ENCODE results near the gene ITGA2.
A peak's percentile ranks its signal among the peaks of the same experiment; 100 is the strongest.

ITGA2 gene

DNA sequence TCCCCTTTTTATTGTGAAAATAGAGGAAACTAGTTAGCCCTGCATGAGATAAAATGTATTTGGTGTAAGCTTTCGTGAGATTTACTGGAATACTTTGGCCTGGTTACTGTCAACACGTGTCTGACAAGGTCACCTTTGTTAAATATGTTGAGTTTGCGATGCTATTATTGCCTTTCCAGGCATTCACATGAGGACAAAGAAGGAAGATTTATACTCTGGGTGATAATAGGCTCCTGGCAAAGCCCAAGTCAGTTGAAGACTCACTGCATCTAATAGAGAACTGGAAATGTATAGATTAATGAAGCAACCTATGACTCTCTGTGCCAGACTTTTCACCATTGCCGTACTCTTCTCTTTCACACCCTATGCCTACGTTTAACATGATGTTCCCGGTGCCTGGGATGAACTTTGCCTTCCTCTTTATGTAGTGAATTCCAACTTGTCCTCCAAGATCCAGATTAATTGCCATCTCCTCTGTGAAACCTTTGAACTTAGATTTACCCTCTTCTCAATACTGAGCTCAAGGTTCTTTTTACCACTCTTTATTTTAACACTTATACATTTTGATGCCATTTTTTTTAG is 33.9 kb downstream of the ITGA2 start:
- DNase-seq: no peak

DNA sequence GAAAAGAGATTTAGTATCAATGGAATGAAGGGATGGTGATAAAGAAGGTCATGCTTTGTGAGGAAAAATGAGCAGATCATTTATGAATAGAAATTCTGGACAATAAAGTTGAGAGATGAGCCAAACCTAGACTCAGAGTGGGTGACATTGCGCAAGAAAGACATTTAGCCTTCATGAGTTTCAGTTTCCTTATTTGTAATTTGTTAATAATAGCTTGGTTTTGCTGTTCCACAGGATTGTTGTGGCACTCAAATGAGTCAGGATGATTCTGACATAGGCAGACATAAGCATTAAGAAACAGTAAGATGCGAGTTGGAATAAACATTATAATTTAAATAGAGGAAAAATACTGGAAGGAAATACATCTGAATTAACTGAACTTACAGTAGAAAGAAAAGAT is 34.8 kb downstream of the ITGA2 start:
- DNase-seq: no peak

DNA sequence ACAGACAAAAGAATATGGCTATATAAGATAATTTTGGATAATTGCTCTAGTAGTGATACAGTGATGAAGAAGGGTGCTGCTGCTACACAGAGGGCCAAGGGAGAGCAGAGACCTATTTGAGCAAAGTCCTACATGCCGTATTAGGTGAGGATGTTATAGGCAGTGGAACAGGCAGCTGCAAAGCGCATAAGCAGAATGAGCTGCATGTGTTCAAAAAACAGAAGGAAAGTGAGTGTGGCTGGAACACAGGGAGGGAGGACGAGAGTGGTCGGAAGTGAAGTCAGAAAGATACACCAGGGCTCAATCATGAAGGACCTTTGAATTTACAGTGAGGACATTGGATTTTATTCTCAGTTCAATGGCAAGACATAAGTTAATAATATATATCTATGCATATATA is 35.4 kb downstream of the ITGA2 start:
- peak in 1 of 2 donors; percentile 13 for DNase-seq

DNA sequence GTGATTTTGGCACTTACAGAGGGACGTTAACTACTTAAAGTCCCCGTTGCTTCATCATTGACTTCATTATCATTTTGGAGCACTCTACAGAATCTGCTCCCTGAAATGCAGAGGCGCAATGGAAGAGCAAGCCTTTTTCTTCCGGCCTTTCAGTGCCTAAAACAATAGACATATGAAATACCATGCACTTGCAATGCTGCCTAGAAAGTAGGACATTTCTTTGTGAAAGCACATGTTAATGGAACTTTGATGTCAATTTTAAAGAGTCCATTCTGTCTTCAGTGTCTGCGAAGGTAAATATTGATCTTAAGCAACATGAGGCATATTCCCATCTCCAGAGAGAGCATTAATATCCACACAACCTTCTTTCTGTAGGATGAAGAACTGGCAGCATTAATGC is 36.3 kb downstream of the ITGA2 start:
- peak in 1 of 2 donors; percentile 26 for DNase-seq

DNA sequence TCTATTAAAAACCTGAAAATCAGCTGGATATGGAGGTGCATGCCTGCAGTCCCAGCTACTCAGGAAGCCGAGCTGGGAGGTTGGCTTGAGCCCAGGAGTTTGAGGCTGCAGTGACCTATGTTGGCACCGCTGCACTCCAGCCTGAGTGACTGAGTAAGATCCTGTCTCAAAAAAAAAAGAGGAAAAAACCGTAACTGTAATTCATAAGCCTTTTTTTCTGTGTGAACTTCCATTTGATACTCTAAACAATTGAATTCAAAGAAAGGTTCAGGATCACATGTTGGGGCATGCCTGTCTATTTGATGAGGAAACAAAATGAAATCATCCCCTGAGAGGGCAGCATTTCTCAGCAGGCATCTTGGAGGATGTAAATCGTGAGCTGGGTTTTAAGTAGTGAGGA is 38.8 kb downstream of the ITGA2 start:
- no peak for DNase-seq

DNA sequence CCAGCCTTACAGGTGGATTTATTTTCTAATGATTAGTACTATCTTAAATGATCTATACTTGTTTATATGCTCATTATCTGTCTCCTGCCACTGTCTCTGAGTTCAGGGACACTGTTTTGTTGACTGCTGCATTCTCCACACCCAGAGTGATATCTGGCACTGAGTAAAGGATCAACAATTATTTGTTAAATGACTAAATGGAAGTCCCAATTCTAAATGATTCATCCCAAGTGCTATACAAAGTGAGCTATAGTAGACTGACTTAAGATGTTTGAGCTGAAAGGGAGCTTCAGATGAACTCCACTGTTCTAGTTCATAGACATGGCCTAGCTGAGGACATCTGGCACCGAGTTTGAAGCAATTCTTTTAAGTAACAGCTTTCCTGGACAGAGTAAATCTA is 40.5 kb downstream of the ITGA2 start:
- DNase-seq: no peak

DNA sequence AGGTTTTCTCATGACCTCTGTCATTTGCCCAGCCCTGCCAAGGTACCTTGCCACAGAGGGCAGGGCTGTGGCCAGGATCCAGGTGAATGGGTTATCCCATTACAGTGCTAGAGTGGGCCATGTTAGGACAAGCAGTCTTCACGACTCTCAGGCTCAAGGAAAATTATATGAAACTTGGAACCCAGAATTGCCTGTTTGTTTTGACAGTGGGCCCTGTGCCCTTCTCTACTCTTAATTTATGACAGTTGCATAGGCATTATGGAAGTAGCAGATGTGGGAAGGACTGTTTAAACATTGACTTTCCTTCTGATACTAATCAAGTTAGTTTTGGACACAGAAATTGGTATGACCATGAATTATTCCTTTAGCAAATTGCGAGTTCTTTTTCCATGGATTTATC is 41.7 kb downstream of the ITGA2 start:
- DNase-seq: no peak

DNA sequence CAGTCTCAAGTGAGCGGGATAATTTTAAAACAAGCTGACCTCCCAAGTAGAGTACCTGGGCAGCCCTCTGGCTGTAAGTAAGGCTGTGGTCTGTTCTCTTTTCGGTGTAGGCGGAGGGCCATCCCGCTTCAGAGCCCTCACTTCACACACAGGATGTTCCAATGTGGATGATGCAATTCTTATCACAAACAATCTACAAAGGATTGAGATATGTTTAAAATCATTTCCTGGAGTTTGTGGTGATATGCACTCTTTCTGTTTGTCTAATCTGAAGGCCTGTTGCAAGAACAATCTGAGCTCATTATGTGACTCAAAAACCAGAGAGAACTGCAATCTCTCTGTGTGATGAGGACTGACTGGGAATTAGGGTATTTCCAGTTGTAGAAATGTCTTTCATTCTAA is 42.5 kb downstream of the ITGA2 start:
- DNase-seq: no peak

DNA sequence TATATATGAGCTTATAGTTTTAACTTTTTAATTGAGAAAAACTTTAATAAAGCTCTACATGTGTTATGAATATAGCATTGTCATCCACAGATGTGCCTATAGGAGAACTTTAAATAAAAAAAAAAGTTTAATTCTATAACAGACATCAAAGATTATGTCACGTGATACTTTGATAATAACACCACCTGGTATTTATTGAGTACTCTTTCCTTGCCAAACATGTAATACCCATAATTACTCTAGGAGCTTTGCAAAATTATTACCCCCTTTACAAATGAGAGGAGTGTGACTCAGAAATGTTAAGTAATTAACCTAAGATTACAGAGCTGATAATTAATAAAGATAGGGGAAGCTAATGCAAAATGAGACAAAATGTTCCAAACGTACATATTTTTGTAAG is 43.0 kb downstream of the ITGA2 start:
- no peak for DNase-seq

DNA sequence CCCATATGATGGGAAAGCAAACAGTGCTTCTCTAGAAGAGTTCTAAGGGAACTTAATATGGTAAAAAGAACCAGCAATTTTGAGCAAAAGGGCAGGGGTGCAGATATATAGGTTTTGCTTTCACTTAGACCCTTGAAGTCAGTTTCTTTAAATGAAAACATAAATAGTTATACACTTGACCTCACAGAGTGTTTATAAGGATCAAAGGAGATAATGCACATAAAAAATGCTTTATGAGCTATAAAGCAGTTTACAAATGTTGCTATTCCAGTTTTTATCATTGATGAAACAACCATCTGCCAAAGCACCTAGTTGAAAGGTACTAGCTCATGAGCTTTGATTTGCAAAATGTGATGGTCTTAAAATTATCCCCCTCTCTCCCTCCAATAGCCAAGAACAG is 45.7 kb downstream of the ITGA2 start:
- no peak for DNase-seq

DNA sequence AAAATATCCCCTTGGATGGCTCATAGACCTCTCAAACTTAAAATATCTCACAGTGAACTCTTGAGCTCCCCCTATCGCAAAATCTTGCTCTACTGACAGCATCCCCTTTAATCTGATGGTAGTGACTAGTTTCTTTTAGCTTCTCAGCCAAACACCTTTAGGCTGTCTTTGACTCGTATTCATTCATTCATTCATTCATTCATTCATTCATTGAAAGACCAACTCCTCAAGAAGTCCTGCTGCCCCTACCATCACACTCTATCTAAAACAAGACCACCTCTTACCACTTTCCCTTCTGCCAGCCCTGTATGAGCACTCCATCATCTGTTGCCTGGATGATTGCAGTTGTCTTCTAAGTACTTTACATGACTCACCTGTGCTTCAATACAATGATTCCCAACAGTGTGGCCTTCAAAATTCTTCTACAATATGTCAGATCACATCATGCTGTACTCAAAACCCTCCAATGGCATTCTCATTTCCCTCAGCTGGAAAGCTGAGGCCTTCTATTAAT is 46.8 kb downstream of the ITGA2 start:
- no peak for DNase-seq

DNA sequence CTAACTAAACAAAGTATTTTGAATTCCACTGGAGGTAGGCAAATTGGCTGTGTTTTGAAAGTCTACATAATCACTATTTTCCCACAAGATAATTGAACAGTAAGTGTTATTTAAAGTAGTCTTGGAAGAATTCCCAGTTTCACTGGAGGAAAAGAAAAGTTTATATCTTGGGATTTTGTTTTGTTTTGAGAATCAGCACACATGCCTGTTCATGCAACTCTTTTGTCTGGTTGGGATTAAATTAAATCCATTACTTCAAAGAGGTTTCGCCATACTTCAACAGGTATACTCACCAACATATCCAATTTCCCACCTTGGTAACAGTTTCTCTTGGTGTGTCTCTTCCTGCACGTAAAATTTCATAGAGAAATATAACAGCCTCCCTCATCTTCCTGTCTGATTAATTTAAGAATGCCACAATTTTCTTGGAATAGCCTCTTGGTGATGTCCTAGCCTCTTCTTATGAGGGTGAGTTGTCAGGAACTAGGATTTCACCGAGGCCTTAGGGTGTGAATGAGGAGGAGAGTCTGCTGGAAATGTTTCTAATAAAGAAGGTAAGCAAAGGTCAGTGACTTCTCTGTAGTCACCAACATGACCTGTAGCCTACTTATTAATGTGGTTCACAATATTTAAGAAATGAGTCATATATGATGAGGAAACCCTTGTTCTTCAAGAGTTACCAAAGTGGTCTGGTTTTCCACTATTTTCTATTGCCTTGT is 48.1 kb downstream of the ITGA2 start:
- no peak for DNase-seq

DNA sequence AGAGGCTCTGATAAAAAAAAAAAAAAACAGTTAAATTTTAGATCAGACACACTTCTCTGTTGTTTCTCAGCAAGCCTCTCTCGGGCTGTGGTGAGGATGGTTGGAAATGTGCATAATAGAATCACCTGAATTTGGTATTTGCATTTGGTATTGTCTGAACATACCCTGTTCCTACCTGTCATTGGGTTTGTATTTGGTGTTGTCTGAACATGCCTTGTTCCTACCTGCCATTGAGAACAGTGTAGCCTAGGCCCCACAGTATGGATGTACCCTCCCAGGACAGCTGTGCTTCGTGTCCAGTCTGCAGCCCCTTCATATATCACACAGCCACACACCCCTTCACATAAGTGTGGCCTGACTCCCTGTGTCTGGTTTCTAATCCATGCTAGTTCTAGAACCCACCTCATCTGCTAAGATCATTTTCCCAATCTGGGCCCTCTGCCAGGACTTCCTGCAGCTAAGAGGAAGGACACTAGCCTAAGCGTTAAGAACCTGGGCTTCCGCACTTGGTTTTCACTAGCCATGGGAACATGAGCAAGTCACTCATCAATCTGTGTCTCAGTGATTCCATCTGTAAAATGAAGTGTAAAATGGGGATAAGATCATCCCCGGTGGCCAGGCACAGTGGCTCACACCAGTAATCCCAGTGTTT is 49.2 kb downstream of the ITGA2 start:
- no peak for DNase-seq

DNA sequence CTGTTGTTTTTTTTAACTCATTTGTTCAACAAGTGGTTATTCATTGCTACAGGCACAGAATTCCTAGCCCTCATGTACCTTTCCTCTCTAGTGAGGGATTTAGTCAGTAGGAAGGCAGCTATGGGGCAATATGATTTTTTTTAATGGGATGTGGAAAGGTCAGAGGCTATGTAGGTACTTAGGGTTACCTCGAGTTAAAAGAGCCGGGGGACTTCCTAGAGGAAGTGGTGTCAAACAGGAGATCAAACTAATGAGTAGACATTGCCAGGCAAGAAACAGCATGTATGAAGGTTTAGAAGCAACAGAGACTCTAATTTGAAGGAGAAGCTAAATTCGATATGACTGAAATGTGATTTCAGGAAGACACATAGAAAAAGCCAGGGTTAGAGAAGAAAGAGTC is 50.7 kb downstream of the ITGA2 start:
- no peak for DNase-seq

DNA sequence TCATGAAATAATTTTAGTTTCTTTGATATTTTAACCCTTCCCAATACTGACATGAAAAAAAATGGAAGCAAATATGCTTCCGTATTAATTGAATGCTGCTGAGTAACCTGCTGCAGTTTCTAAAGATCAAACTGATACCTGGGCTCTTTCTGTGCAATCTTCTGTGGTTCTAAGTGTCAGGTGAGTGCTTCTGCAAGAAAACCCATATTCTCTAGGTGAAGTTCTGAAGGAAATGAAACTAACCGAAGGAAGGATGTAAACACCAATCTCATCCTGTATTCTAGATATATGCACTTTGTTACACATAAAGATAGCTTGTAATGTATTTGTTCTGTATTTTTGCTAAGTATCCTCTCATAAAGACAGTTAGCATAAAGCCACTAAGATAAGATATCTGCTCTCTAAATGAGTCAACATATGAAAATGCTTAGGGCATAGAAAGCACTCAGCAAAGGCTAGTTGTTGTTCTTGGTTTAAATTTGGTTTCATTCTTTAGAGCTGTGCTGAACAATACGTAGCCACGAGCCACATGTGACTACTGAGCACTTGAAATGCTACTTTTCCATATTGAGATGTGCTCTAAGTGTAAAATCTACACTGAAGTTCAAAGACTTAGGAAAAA is 52.0 kb downstream of the ITGA2 start:
- no peak for DNase-seq

DNA sequence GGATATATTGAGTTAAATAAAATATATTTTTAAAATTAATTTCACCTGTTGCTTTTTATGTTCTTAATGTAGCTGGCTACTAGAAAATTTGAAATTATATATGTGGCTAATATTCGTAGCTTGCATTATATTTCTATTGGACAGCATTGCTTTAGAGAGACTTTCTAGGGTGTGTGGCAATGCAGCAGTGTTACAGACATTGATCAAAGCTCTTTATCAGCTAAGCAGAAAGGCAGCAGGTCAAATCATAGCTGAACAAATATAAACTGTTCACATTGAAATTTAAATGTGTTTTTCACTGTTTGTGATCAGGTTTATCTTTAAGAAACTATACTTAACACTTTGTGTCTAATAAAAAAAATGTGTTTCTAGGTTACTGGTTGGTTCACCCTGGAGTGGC is 52.6 kb downstream of the ITGA2 start:
- DNase-seq: no peak

DNA sequence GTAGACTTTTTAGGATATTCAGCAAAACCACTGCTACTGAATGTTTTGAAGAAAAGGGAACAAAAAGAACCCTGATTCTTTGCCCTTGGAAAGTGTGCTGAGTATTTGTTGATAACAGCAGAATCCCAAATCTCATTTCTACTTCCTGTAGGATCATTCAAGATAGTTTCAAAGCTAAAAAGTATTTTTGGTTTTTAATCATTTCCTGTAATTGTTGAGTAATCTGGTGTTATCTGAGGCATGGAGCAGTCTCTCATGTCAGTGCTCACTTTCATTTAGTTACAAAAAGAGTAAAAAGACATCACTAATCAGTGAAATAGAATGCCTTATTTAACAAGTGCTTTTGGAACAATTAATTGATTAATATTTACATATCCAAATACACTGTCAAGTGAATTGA is 56.1 kb downstream of the ITGA2 start:
- DNase-seq: no peak

DNA sequence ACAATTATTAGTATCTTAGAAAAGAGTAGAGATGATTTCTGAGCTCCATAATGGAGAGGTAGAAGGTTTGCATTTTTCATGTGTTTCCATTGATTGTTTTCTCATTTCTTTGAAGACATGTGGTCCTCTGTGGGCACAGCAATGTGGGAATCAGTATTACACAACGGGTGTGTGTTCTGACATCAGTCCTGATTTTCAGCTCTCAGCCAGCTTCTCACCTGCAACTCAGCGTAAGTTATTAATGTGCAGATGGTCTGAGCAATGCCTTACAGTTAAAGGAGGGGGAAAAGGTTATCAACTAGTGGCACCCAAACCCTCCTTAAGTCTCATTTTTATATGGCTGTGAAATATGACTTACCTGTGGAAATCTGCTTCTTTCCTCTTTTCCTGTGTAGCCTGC is 59.1 kb downstream of the ITGA2 start:
- DNase-seq: no peak

DNA sequence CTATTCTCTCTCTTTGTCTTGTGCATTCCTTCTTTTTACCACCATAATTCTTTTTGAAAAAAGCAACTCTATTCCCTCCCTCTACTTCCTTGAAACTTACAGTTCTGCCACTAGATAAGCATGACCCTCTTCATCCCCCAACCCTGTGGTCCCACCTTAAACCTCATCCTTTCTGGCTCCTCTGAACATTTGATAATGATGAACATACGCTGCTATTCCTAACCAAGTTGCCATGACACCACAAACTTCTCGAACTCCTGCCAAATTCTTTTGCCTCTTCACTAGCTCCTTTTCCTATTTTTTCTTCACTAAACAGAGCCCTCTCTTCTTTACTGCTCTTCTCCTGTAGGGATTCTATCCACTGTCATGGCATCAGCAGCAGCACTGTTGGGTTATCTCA is 63.3 kb downstream of the ITGA2 start:
- DNase-seq: no peak

DNA sequence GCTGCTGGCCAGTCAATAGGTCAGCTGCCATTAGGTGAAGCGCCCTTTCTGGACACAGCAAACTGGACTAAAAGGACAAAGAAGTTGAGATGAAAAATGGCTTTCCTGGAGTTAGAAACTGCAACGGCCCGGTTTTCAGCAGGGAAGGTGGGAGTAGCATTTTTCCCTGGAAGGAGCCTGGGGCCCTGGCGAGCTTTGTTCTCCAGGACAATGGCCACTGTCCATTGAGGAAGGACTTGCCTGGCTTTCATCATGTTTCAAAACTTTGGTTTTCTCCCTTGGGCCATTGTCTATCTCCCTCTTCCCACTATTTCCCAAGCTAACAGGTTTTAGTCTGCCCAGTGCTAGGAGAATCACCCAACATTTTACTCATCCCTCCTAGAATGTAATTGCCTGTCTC is 64.2 kb downstream of the ITGA2 start:
- DNase-seq: no peak

DNA sequence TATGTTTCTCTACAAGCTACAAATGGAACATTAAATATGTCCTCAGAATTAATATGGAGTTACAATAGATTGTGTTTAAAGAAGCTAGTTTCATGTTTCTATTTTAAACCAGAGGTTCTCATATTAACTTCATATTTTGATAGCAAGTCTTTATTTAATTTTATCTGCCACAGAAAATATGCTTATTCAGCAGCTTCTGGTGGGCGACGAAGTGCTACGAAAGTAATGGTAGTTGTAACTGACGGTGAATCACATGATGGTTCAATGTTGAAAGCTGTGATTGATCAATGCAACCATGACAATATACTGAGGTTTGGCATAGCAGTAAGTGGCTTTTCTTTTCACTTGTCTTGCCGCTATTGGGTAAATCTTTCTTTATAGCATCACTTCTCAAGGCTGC is 66.2 kb downstream of the ITGA2 start:
- no peak for DNase-seq

DNA sequence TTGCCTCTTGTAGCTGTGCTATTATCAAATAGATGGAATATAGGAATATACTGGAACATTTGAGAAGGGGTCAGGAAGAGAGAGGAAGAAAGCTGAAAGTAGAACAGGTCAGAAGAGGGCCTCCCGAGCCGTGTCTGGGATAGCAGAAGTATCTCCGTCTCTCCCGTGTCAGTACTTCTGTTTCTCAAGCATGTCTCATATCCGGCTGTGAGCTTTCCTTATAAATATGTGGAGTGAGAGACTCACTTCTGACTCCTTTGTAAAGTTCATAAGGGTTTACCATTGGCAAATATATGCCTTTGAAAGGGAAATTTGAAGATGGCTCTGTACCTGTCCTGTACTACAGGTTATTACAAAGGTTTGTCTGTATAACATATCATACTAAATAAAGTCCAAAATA is 70.1 kb downstream of the ITGA2 start:
- DNase-seq: no peak

DNA sequence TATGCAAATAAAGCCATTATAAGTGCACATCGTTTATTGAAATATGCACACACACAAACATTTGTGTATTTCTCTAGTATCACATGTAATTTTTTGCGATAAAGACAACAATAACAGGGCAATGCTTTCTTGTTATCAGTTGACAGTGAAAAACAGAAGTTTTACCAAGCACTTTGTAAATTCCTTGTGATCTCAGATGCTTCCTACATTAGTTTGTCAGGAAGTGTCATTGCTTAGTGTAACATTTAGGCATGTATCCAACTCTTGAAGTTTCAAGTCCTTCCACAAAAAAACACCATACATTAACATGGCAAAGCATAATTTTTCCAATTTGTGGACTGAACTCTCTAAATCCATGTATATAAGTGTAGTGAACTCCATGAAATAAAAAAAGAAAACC is 74.0 kb downstream of the ITGA2 start:
- DNase-seq: no peak

DNA sequence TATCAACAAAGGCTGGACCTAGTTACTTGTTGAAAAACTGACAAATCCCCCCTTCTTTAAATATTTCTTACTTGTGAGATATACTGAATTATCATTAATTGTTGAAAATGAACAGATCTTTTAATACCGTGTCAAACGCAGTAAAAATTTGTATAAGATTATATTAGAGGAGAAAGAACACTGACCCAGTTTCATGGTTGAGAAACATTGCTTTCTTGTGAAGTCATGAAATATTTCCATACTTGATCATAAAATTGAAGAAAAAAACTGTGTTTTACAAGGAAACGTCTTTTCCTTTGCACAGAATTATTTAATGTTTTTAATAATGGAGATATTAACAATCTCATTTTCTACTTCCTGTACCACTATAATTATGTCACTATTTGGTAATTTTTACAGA is 74.6 kb downstream of the ITGA2 start:
- DNase-seq: no peak
